Keratinocyte (primary cell): Measurements from ENCODE around the gene RIBC1. TPM values are rescaled to one million over a fixed set of nuclear protein-coding genes. Genes with fewer than 3 reads are reported as not detected.

Source experiments
- DNase-seq: peaks from one replicate; pipeline ENCODE4 v3.0.0-alpha.2; 2011; ENCODE audit warnings: low read depth, missing footprints, low spot score
- FAIRE-seq: peaks from 2 replicates; lab custom pipeline; 2011; peaks lifted over from hg19 to GRCh38; lab: Jason Lieb, UNC
- H2AFZ ChIP-seq: 2 replicates; pipeline ENCODE4 v1.6.0; 2012; ENCODE audit warnings: low read length, control low read depth, inconsistent platforms; ENCODE audit not compliant: control insufficient read depth
- H3K27ac ChIP-seq: 2 replicates; pipeline ENCODE4 v1.5.1; 2011; ENCODE audit warnings: low read length; ENCODE audit not compliant: control insufficient read depth, insufficient read depth
- H3K27me3 ChIP-seq: 3 replicates; pipeline ENCODE4 v1.6.0; 2011; ENCODE audit warnings: low read length; ENCODE audit not compliant: control insufficient read depth, insufficient read depth; ENCODE audit errors: extremely low read depth
- H3K36me3 ChIP-seq, 2 experiments: 2 replicates in 1 of 2; 3 replicates in 1 of 2; pipeline ENCODE4 v1.5.1; 2011; ENCODE audit warnings: low read length in 2 of 2, mild to moderate bottlenecking in 1 of 2; ENCODE audit not compliant: control insufficient read depth in 2 of 2, insufficient read depth in 2 of 2; ENCODE audit errors: extremely low read depth in 1 of 2
- H3K4me1 ChIP-seq: 3 replicates; pipeline ENCODE4 v1.5.1; 2011; ENCODE audit warnings: low read length; ENCODE audit not compliant: control insufficient read depth, insufficient read depth; ENCODE audit errors: extremely low read depth
- H3K4me2 ChIP-seq: 3 replicates; pipeline ENCODE4 v1.6.0; 2011; ENCODE audit warnings: low read depth, low read length; ENCODE audit not compliant: control insufficient read depth, insufficient read depth; ENCODE audit errors: extremely low read depth
- H3K4me3 ChIP-seq, 3 experiments: fragments of 200-600 bp in 1 of 3; sonication (generic) in 1 of 3; 2 replicates in 2 of 3; 3 replicates in 1 of 3; pipeline ENCODE4 v1.5.1; 2011 to 2016; ENCODE audit warnings: low read length in 3 of 3, mild to moderate bottlenecking in 3 of 3, control low read depth in 2 of 3, inconsistent platforms in 1 of 3, low read depth in 1 of 3, mixed read lengths in 1 of 3, mixed run types in 1 of 3, moderate library complexity in 1 of 3; ENCODE audit not compliant: control insufficient read depth in 2 of 3, insufficient read depth in 2 of 3; ENCODE audit errors: extremely low read depth in 1 of 3
- H3K79me2 ChIP-seq: 2 replicates; pipeline ENCODE4 v1.6.0; 2012; ENCODE audit warnings: low read length; ENCODE audit not compliant: control insufficient read depth, insufficient read depth
- H3K9ac ChIP-seq: 3 replicates; pipeline ENCODE4 v1.6.0; 2011; ENCODE audit warnings: low read length; ENCODE audit not compliant: control insufficient read depth, insufficient read depth; ENCODE audit errors: extremely low read depth
- H3K9me1 ChIP-seq: 3 replicates; pipeline ENCODE4 v1.6.0; 2011; ENCODE audit warnings: low read length; ENCODE audit not compliant: control insufficient read depth, insufficient read depth; ENCODE audit errors: extremely low read depth
- H3K9me3 ChIP-seq: 2 replicates; pipeline ENCODE4 v1.5.1; 2012; ENCODE audit warnings: low read depth, low read length; ENCODE audit not compliant: control insufficient read depth
- H4K20me1 ChIP-seq: 3 replicates; pipeline ENCODE4 v1.6.0; 2011; ENCODE audit warnings: low read length; ENCODE audit not compliant: control insufficient read depth, insufficient read depth; ENCODE audit errors: extremely low read depth
- CTCF ChIP-seq, 3 experiments: IDR thresholded peaks in 1 of 3; conservative IDR thresholded peaks in 1 of 3; optimal IDR thresholded peaks in 1 of 3; 2 replicates in 2 of 3; 3 replicates in 1 of 3; pipeline versions ENCODE3 to v1.5.1; 2011; ENCODE audit warnings: low read length in 3 of 3, mild to moderate bottlenecking in 3 of 3, moderate library complexity in 2 of 3, control low read depth in 1 of 3, inconsistent platforms in 1 of 3; ENCODE audit not compliant: insufficient read depth in 2 of 3; ENCODE audit errors: extremely low read depth in 1 of 3
- EZH2 ChIP-seq: IDR thresholded peaks from one replicate; pipeline ENCODE4 v1.6.1; 2012; ENCODE audit warnings: inconsistent platforms, mild to moderate bottlenecking, low read length, moderate library complexity
- dilution Hi-C: fragments of 300-500 bp; cut with MboI; formaldehyde crosslinking; loops from one replicate; pipeline ENCODE4 v1.7.0; 2020; ENCODE audit warnings: low sequenced_read_pairs; ENCODE audit not compliant: extremely low pct_ligation_motif_present
- polyA plus RNA-seq, 5 experiments: library from polyadenylated mRNA; depleted of rRNA in 3 of 5; stranded (reverse) in 3 of 5; stranded (forward) in 1 of 5; unstranded in 1 of 5; fragments of >200 nt; gene quantifications; 1 replicate in 1 of 5; 2 replicates in 3 of 5; 3 replicates in 1 of 5; pipeline versions ENCODE4 v1.2.1 to v1.2.3, GENCODE V29; 2011 to 2012; ENCODE audit warnings: missing spikeins in 2 of 5, low read depth in 1 of 5, low replicate concordance in 1 of 5

Gene RIBC1
- polyA plus RNA-seq, 1 donor (not counting 4 experiments of a cell fraction or from before 2014, with no cell fraction given) = 0.42 TPM

GRCh38 chrX:53374222-53374820 is 48.4 kb upstream of the RIBC1 start:
- TF ChIP-seq EZH2 (no peak), CTCF (optimal IDR thresholded peaks at IDR 0.05 in 1 of 3, IDR thresholded peaks at IDR 0.05 in 1 of 3, conservative IDR thresholded peaks at IDR 0.05 in 1 of 3; ENCODE audit: extremely low read depth in 1 of 3, insufficient read depth in 2 of 3, low read length in 3 of 3) (no peak)
- FAIRE-seq = no peak
- no peak overlapping the region for H3K27ac ChIP-seq

GRCh38 chrX:53374923-53375322 is 47.8 kb upstream of the RIBC1 start:
- H3K4me2 ChIP-seq = no peak overlapping the region
- DNase-seq (no peak), FAIRE-seq (no peak)
- no peak overlapping the region for H2AFZ ChIP-seq
- H3K4me3 ChIP-seq = no peak overlapping the region
- no peak overlapping the region for H3K27ac ChIP-seq
- dilution Hi-C loops = no loop called here
- no peaks in the 10 kb centered on the region for H3K9me3 ChIP-seq
- H3K9ac ChIP-seq = no peak overlapping the region
- no peaks in the 10 kb centered on the region for H3K79me2 ChIP-seq
- H4K20me1 ChIP-seq = no peaks in the 10 kb centered on the region
- no peaks in the 10 kb centered on the region for H3K9me1 ChIP-seq
- no peaks in the 10 kb centered on the region for H3K4me1 ChIP-seq
- H3K36me3 ChIP-seq = peaks cover 10 to 18% of the 10 kb centered on the region in 2 experiments
- TF ChIP-seq EZH2 (no peak), CTCF (optimal IDR thresholded peaks at IDR 0.05 in 1 of 3, IDR thresholded peaks at IDR 0.05 in 1 of 3, conservative IDR thresholded peaks at IDR 0.05 in 1 of 3; ENCODE audit: extremely low read depth in 1 of 3, insufficient read depth in 2 of 3, low read length in 3 of 3) (no peak)
- H3K27me3 ChIP-seq = no peaks in the 10 kb centered on the region

More at GRCh38 chrX:53374222-53374820, 48.4 kb upstream of the RIBC1 start:
- H3K9ac ChIP-seq = no peak overlapping the region
- H3K9me1 ChIP-seq = no peaks in the 10 kb centered on the region
- DNase-seq = no peak
- H3K4me1 ChIP-seq = no peaks in the 10 kb centered on the region
- no peak overlapping the region for H2AFZ ChIP-seq
- H3K9me3 ChIP-seq = no peaks in the 10 kb centered on the region
- dilution Hi-C loops = no loop called here
- no peak overlapping the region for H3K4me3 ChIP-seq
- no peak overlapping the region for H3K4me2 ChIP-seq
- H3K36me3 ChIP-seq = peaks cover 5 to 12% of the 10 kb centered on the region in 2 experiments
- no peaks in the 10 kb centered on the region for H3K79me2 ChIP-seq
- no peaks in the 10 kb centered on the region for H4K20me1 ChIP-seq
- no peaks in the 10 kb centered on the region for H3K27me3 ChIP-seq
